Putamen (tissue), 1 donor: Measurements from ENCODE around the gene DMBT1.

Experiments
- DNase-seq: peaks from one replicate; pipeline ENCODE4 v3.0.0-alpha.2; 2016; ENCODE audit warnings: low spot score

The DMBT1 gene

DNA sequence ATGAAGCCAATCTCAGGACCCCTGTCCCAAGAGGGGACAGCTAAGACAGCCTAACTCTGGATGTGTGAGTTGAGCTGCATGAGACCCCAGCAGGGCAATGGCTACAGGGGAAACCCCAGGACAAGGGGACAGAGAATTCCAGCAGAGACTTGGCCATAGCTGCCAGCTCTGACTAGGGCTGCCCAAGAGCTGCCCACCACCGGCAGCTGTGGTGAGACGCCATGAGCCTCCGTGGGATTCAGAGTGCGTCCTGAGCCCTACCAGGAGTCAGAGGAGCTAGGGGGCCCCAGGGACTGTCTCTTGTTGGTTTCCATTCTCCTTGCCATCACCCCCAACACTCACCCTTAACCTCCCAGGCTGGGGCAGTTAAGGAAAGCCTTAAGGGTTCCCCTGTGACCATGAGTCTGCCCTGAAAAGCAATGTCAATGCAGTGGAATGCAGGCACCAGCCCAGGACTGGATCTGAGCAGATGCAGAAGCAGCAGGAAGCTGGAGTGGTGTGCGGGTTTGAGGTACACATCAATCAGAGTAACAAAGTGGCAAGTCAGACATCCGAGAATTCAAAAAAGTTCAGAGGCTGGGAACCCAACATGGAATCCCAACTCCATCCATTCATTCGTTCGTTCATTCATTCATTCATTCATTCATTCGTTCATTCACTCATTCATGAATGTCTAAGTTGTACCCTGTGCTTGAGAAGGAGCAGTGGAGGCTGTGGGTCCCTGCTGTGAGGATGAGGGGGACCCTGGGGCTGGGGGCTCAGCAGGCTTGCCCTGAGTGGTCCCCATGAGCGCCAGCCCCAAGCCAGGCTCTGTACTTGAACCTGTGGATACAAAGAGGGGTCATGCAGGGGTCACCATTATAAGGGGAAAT lies 86.2 kb downstream of the DMBT1 start:
- DNase-seq = no peak

DNA sequence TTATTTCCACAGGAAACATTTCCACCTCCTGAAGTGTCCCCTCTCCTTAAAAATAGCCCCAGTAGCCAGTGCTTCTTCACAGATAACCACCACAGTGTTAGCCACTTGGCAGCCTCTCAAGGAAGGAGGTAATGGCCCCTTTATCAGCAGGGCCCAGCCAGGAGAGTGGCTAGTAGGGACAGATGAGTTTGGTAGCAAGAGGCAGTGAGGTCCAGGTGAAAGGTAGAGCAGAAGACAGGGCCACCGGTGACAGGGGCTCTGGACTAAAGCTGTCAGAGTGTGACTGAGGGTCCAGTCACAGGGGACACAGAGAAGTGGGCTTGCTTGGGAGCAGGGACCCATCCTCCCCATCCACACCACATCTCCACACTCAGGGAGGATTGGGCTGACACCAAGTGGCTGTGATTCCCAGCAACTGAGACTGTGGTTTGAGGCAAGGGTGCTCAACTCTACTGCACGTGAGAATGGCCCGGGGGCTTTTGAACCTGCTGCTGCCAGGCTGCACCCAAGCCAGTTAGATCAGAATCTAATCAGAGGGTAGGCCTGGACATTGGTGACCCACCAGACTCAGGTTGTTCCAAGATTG lies 86.9 kb downstream of the DMBT1 start:
- no peak for DNase-seq

- DNase-seq = peak; percentile 59
Observed at GRCh38 chr10:122648599-122649428, 88.3 kb downstream of the DMBT1 start.

DNA sequence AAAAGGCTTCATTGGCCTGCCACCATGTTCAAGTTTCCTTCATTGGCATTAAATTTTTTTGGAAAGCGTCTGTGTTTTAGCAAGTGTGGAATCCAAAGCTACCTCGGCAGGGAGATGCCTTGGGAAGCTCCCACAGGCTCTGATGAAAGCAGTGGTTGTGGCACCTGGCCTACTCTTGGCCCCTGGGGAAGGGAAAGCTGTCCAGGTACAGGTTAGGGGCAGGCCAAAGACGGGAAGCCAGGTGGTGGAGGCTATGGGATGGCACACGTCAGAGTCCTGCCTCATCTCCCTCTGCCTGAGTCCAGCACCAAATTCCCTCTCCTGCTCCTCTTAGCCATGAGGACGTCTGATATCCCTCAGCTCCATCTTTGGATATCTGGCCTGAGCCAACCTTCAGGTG lies 89.3 kb downstream of the DMBT1 start:
- no peak for DNase-seq

DNA sequence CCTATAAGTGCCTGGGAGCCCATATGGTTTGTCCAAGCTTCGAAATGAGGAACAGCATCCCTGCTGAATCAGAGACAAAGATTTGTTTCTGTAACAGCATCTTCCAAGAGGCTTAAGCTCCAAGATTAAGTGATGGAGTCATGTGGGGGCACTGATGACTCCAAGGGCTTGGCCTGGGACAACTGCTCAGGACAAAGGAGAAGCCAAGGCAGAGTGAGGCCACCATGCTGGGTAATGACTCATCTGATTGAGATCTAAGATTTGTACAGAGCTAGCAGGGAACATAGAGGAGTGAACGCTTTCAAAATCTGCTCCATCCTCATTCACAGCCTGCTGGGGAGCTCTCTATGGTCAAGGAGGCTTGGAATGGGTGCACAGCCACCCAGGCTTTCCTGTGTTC lies 89.8 kb downstream of the DMBT1 start:
- no peak for DNase-seq

DNA sequence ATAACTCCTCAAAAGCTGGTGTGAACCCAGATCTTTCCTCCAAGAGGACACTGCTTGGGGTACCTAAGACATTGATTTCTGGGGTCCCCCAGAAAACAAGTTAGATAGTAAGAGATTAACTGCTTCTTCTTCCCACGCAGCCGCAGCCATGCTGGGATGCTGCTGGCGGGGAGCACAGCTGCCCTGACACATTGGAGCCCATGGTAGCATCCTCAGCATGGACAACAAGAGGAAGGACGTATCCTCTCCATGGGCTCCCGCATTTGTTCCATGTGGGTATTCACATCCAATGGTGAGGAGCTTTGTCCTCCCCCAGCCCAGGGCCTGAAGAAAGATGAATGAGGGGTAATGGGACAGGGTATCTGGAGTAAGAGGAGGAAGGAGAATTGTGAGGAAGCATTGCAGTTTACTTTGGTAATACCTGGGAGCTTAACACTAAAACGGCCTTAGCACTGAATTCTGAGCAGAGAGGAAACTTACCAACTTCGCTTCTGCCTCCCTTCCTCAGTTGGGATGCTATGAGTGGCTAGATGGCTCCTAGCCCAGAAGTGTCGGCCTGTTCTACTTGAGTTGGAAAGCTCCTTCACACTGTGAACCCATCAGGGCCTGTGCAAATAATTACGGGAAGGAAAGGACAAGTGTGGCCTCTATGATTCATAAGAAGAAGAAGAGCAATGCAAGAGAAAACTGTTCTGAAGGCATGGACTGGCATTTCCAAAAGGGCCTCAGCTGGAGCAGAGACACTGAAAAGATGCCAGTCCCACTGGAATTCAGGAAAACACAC lies 95.2 kb downstream of the DMBT1 start:
- no peak for DNase-seq

GRCh38 chr10:122656308-122656705 lies 95.8 kb downstream of the DMBT1 start:
- no peak for DNase-seq

DNA sequence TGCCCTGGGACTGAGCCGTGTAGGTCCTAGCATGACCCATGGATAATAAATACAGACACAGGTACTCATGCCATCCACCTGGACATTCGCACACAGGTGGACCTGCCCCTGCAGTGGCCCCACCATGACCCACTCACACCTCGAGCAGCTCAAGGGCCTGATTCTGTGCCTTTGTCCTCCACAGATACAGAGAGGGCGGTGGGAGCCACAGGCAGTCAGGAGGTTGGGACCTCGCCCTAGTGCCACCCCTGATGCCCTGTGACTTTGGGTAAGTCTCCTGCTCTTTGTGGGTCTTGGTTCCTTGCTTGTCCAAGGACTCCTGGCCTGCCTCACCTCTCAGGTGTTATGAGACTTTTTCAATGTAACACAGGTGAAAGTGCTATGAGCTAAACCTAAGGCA lies 96.2 kb downstream of the DMBT1 start:
- DNase-seq = no peak

- no peak for DNase-seq
Observed at GRCh38 chr10:122657255-122657654, 96.7 kb downstream of the DMBT1 start.

DNA sequence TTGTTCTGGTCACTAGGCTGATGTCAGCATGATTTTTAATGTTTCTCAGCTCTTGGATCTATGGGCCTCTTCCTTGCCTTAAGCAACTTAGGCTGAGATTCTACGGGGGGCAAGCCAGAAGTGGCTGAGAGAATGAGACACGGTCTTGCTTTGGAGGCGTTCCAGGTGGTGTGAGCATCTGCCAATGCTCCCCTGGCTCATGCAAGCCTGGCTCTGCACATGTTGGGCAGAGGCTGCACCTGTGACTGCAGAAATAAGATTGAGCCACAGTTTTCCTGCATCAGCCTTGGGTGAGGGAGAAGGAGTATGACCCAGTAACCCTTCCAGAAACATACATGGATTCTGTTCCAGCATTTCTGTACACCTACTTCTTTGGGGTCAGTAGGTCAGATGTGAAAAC lies 97.2 kb downstream of the DMBT1 start:
- DNase-seq = no peak

DNA sequence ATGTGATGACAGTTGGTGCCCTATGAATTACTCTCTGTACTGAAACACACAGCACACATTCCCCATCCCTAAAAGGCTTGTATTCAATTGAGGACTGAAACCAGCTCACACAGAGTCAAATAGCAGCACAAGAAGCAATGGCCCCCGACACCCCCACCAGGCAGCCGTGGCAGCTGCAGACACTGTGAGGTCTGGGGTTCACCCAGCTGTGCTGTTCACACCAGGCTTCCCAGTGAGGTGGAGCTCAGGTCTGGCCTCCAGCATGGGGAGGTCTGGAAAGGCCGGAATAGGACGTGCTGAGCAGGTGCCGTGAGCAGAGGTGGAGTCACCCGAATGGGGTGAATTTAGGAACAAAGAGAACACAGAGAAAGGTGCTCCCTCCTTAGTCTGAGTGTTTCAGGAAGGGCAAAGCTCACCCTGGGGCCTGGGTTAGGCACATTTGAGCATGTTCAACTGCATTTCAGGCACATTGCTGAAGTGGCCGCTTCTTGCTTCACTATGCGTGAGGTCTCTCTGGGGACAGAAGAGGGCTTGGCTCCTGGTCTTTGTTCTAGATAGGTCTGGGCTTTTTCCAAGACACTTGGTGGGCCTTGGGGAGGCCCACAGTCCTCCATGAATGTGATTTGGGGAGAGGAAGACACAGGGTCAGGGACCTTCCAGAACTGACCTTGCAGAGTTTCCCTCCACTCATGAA lies 97.9 kb downstream of the DMBT1 start:
- no peak for DNase-seq

DNA sequence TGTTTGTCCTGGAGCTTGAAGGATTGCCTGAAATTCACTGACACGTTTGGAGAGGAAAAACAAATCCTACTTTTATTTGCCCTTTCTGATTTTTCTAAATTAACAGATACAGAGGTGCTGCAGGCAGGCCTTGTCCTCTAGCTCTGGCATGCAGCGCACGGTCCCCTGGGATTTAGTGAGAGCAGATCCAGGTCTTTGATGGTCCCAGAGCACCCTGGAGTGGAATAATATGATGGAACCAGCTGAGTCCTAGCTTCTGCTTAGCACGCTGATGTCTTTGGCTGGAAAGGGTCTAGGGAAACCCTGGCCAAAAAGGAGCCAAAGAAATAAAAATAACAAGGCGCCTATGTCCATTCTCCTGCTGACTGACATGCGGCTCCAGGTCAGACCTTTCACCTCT lies 98.6 kb downstream of the DMBT1 start:
- DNase-seq = no peak

DNA sequence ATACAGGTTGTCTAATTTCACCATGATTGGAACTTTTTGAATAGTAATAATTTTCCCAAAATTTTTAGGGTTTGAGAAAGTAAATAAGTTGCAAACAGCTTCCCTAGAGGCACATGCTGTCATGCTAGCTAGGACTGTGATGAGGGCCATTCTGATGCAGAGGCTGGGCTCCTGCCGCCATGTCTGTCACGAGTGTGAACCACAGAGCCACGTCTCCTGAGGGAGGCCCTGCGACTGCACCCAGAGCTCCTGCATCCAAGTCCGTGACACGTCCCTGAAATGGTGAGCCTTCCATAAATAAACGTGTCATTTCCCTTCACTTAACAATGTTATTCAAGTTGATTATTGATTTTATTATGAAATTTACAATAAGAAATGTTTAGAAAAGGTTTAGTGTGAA lies 99.1 kb downstream of the DMBT1 start:
- DNase-seq = no peak

DNA sequence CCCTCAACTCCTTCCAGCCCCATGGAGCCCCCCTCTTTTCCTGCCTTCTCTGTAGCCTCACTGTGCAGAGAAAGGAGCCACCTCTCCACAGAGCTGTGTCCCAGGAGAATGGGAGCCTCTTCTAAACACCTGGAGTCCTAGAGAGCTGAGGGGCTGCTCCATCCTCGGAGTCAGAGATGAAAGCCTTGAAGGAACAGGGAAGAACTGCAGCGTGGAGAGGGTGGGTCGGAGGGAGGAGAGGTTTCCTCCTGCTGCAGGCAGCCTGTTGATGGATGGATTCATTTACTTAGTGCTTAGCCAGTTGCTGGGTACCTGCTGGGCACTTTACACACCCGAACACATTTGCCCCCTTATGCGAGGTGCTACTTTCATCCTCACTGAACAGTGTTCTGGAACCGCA lies 100.1 kb downstream of the DMBT1 start:
- no peak for DNase-seq

DNA sequence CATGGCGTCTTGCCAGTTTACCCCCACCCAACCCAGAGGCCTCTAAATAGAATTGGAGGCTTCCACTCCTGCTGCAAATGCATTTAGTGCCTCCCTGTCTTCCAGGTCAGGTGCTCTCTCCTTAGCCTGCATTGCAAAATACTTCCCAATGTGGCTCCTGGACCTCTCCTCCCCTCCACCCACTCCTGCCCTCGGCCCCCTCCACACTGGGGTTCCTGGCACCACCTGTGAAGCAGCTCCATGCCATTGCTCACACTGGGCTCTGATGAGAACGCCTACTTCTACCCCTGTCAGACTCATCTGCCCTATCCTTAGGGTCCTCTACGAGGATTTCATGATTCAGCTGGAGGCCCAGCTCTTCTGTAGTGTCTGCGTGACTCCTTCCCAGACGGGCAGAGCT lies 101.7 kb downstream of the DMBT1 start:
- DNase-seq = no peak

GRCh38 chr10:122663516-122664130 lies 103.1 kb downstream of the DMBT1 start:
- DNase-seq = no peak

- DNase-seq = no peak
Observed at GRCh38 chr10:122664501-122664900, 103.9 kb downstream of the DMBT1 start.

- no peak for DNase-seq
Observed at GRCh38 chr10:122665329-122665860, 104.8 kb downstream of the DMBT1 start.

DNA sequence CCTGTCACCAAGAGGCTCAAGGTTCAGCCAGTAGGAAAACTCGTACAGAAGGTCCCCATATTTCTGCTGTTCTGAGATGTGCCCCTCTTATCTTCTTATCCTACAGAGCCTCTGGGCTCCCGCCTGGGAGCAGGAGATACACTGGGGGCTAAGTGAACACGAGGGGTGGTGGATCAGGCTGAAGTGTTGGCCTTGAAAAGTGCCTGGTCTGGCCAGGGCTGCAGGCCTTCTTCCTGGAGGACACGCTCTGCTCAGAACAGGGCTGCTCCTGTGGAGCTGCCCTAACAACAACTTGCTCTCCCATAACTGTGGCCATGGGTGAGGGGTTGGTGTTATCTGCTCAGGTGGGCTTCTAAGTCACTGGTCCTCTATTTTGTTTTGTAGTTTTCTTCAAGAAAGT lies 105.4 kb downstream of the DMBT1 start:
- no peak for DNase-seq

DNA sequence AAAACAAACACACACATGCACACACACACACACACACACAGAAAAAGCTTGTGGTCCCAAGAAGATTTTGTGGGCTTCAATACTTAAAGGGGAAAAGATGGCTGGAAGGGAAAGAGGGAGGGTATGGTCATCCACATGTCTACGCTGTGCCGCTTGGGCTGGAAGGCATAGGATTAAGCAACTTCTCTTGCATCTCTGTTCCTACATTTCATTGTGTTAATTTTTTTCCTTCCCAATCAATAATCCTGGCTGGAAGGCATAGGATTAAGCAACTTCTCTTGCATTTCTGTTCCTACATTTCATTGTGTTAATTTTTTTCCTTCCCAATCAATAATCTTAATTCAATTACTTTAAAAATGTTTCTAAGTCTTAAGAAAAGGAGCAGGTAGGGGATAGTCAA lies 108.5 kb downstream of the DMBT1 start:
- DNase-seq = no peak

- DNase-seq = no peak
Observed at GRCh38 chr10:122669842-122670241, 109.3 kb downstream of the DMBT1 start.
